Activated CD8-positive, alpha-beta memory T cell treated with anti-CD3 and anti-CD28 coated beads for 36 hours (primary cell): Measurements from ENCODE around the gene ZNF134. TPM values are rescaled to one million over a fixed set of nuclear protein-coding genes. Genes with fewer than 3 reads are reported as not detected.

Experiments
- CTCF ChIA-PET: fragments of 350-600 bp; sonication (Branson Sonifier 250); formaldehyde crosslinking; loops from one replicate; lab custom pipeline; 2021; ENCODE audit warnings: antibody characterized with exemption; lab: Charles Lee
- POLR2A ChIA-PET: fragments of 350-600 bp; sonication (Branson Sonifier 250); formaldehyde crosslinking; loops from one replicate; lab custom pipeline; 2021; ENCODE audit warnings: antibody characterized with exemption; lab: Charles Lee
- total RNA-seq, 2 experiments: library from RNA; stranded (reverse); gene quantifications; one replicate each; pipeline ENCODE4 v1.2.3, GENCODE V29; 2021

Gene ZNF134
- total RNA-seq, result 10 to 100 TPM; 15.9 to 16.9 TPM

DNA sequence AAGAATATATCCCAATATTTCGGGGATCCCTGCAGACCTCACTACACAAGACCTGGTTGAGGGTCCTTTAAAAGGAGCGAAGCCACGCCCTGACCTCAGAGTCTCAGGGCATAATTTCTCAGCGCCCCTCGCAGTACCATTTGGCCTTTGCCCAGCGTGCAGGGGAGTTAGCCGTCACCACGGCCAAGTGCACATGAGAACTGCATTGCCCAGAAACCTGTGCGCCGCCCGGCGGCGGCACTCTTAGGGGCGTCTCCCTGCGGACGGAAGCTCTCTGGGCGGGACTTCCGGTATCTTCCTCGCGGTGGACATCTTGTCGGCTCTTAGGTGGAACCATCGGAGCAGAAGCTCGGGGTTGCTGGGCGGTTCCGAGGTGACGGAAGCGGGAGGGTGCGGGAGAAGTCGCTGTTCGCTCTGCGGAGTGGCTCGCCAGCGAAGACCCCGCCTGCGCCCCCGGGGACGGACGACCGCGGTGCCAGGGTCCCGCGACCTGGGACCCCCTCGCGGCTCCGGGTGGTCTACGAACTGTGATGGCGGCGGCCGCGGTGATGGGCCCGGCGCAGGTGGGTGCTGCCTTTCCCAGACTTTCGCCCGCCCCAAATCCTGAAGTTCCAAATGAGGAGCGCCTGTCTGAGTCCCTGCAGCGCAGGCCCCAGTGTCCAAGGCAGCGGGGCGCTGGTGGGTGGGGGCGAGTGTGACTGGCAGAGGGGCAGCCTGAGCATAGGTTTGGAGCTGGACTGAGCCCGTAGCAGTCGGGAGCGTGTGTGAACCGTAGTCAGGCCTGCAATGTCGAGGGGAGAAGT, at the start of gene ZNF134:
Gene ZNF134 (plus strand): TSS at position 302 of the 803 bp plus-strand sequence. CDS start 5,227 bp downstream, outside the sequence.
- ChIA-PET POLR2A (interaction anchor here (0.6 to 1.1 kb wide), 2 partner anchors 95 to 249 kb away, joined by 3 read pairs; partner anchors contain the start of gene ZNF154), CTCF (interaction anchor here (1.5 kb wide), 1 partner anchor 68 kb away, joined by 3 read pairs; the partner anchor contains the start of gene ZNF551)

- CTCF ChIA-PET, result no interaction called here
- POLR2A ChIA-PET, result no interaction called here
These were observed 47.4 kb upstream of the ZNF134 start for GRCh38 chr19:57566396-57567265.

DNA sequence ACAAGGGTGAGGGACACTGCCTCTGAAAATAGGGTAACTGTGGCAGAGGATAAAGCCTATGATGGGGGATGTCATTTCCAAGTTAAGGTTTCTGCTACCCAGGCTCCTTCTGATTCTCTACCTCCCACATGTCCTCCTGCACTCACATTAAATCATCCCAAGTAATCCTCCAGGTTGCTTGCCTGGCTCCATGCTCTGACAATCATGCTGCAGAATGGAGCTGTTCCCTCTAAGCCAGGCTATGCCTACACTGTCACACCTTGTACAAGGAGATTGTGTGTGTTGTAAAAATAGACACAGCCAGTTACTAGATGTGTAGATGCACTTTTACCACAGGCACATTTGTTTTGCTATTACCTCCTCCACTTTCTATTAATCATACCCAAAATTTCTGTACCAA, 43.3 kb upstream of the ZNF134 start:
- ChIA-PET CTCF (no interaction called here), POLR2A (no interaction called here)

- POLR2A ChIA-PET, result no interaction called here
- CTCF ChIA-PET, result no interaction called here
These were observed 41.6 kb upstream of the ZNF134 start for GRCh38 chr19:57572415-57572947.

DNA sequence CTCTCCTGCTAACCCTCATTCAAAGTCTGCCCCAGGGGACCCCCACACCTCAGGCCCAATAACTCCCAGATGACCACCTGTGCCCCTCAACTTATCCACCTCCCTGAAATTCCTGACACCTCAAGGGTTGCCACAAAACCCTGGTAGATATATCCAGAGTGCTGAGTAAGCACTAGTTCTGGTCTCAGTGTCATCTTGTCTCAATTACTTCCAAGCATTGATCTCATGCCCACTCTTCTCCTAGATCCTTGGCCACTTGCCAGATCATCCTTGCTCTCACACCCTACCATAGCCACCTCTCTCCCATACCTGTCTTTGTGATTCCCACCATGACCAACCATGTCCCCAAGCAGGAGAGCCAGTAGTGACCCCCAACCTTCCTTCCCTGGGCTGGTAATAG, 37.4 kb upstream of the ZNF134 start:
- ChIA-PET CTCF (no interaction called here), POLR2A (no interaction called here)

DNA sequence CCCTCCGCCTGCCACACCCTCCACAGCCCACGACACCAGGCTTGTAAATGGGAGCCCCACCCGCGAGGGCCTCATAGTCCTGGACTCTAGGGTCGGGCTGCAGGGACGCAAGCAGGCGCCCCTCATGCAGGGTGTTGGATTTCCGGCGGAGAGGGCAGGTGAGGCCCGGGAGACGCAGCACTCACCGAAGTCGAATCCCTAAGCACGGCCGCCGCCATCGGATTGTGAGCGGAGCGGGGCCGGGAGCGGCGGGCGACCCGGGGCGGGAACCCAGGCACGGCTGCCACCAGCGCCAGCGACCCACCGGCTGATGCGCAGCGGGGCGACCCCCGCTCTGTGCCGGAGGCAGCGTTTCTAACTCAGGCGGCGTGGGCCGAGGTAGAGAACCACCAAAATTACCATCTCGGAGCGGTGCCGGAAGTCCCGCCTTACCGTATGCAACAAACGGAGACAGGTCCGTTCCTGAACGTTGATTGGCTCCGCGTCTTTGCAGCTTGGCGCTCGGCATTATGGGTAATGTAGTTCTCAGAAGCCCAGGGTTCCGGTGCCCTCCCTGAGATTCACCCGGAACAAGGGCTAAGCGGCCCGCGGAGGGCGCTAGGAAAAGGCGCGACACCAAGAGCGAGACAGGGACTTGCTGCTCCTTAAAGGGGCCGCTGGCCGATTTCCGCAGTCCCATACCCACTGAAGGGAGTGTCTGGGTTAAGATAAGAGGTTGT, 35.4 kb upstream of the ZNF134 start, which contains the start of gene ZNF416:
Gene ZNF416 (minus strand): TSS at position 425 of the 719 bp plus-strand sequence. CDS start 207 bp downstream, at position 218.
- ChIA-PET POLR2A (no interaction called here), CTCF (no interaction called here)

GRCh38 chr19:57583104-57583520, 30.9 kb upstream of the ZNF134 start:
- ChIA-PET CTCF (no interaction called here), POLR2A (no interaction called here)

DNA sequence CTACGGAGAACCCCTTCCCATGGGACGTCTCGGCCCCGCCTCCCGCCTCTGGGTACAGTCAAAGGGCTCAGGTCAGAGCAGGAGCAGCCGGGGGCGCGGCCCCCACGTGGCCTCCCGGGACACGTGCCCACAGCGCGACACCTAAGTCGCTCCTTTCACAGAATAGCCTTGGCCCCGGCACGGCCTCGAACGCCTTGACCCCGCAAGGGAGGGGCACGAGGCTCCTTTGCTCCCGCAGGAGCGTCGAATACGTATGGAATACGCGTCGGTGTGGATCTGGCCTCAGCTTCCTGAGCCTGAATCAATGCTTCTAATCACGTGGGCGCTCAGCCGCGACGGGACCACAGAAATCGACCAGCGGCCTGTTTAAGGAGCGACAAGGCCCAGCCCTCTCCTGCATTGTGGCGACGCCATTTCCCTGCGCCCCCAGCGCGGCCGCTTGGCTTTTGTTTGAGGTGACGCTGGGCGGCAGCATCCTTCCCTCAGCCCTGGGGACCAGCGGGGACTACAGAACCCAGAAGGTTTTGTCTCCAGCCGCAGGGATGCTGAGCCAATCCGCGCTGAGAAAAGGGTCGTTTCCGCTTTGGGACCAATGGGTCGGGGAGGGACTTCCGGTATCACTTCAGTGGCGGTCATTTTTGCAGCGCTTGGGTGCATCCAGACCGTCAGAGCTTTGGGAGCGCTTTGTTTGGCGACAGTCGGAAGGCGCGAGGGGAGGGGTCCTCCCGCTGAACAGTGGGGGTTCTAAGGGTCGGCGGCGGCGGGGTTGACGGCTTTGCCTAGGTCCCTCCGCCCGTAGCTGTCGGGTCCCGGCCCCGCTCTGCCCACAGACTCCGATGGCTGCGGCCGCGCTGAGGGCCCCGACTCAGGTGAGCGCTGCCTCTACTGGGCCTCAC, 30.3 kb upstream of the ZNF134 start, which contains the start of gene ZIK1:
Gene ZIK1 (plus strand): TSS at position 625 of the 896 bp plus-strand sequence. CDS start 212 bp downstream, at position 837.
- POLR2A ChIA-PET, result no interaction called here

DNA sequence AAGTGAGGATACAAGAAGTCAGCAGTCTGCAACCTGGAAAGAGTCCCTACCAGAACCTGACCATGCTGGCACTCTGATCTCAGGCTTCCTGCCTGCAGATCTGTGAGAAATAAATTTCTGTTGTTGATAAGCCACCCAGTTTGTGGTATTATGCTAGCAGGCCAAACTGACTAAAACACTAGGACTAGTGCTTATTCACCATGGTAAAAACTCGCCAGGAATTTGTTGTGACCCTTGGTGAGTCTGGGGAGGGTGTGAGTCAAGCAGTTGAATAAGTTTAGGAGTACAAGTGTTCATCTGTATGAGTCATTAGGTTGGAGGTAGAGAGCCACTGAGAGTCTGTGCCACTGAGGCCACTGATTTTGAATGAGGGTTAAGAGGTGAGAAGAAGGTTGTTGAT, 26.5 kb upstream of the ZNF134 start:
- CTCF ChIA-PET, result no interaction called here
- POLR2A ChIA-PET, result no interaction called here

More for the DNA sequence above, 30.3 kb upstream of the ZNF134 start, which contains the start of gene ZIK1:
- CTCF ChIA-PET, result no interaction called here

- ChIA-PET POLR2A (no interaction called here), CTCF (no interaction called here)
These were observed 14.7 kb upstream of the ZNF134 start for GRCh38 chr19:57599377-57599760.

- CTCF ChIA-PET, result no interaction called here
These were observed 14.2 kb upstream of the ZNF134 start, which contains the start of gene ZNF530 for GRCh38 chr19:57599761-57600383. TSS of gene ZNF530 (plus strand) at chr19:57599885. CDS start at chr19:57604346, 4,461 bp downstream.

GRCh38 chr19:57606931-57607330, 7.1 kb upstream of the ZNF134 start:
- POLR2A ChIA-PET, result interaction anchor here (0.7 kb wide), 1 partner anchor 69 kb away, joined by 5 read pairs; no protein-coding TSS in a partner anchor
- CTCF ChIA-PET, result no interaction called here

More at GRCh38 chr19:57599761-57600383, 14.2 kb upstream of the ZNF134 start, which contains the start of gene ZNF530:
- POLR2A ChIA-PET, result no interaction called here

GRCh38 chr19:57611113-57611512, 2.9 kb upstream of the ZNF134 start:
- ChIA-PET POLR2A (no interaction called here), CTCF (no interaction called here)

- ChIA-PET POLR2A (no interaction called here), CTCF (no interaction called here)
These were observed 1.3 kb downstream of the ZNF134 start for GRCh38 chr19:57615346-57615745.

DNA sequence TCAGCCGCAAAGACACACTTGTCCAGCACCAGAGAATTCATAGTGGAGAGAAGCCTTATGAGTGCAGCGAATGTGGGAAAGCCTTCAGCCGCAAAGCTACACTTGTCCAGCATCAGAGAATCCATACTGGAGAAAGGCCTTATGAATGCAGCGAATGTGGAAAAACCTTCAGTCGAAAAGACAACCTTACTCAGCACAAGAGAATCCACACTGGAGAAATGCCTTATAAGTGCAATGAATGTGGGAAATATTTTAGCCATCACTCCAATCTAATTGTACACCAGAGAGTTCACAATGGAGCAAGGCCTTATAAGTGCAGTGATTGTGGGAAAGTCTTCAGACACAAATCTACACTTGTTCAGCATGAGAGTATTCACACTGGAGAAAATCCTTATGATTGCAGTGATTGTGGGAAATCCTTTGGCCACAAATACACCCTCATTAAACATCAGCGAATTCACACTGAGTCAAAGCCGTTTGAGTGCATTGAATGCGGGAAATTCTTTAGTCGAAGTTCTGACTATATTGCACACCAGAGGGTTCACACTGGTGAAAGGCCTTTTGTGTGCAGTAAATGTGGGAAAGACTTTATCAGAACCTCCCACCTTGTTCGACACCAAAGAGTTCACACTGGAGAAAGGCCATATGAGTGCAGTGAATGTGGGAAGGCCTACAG, 6.8 kb downstream of the ZNF134 start:
- ChIA-PET CTCF (no interaction called here), POLR2A (no interaction called here)

DNA sequence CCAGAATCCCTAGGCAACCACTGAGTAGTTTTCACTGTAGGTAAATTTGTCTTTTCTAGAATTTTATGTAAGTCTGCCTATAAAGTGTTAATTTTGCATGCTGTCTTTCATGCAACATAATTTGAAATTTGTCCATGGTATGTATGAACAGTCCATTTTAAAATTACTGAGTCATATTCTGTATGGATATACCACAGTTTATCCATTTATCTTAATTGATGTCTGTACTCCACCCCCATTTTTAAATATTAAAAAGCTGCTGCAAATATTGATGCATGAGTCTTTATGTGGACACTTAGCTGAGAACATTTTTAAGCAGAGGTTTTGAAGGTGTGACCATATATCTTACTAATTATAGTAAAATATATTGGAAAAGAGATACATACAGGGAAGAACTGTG, 9.0 kb downstream of the ZNF134 start:
- CTCF ChIA-PET, result no interaction called here

More for the DNA sequence above, 9.0 kb downstream of the ZNF134 start:
- POLR2A ChIA-PET, result interaction anchor here (0.7 kb wide), 1 partner anchor 10 kb away, joined by 3 read pairs; the partner anchor contains the start of gene ZNF211
